BJ (cell line): ENCODE measurements around the gene MAP2K7. TPM values are rescaled to one million over a fixed set of nuclear protein-coding genes. Genes with fewer than 3 reads are reported as not detected.
A peak's percentile ranks its signal among the peaks of the same experiment; 100 is the strongest.

Experiments
- CTCF ChIA-PET: fragments of 350-600 bp; formaldehyde crosslinking; extraction: SDS; loops from one replicate; lab custom pipeline; 2021; ENCODE audit warnings: antibody characterized with exemption, inconsistent platforms; lab: Yijun Ruan, JAX
- POLR2A ChIA-PET: fragments of 300-600 bp; sonication (Branson Sonifier 250); formaldehyde crosslinking; extraction: SDS; loops from one replicate; lab custom pipeline; 2021; ENCODE audit warnings: antibody characterized with exemption; lab: Charles Lee
- DNase-seq: peaks from one replicate; pipeline ENCODE4 v3.0.0-alpha.2; 2011; ENCODE audit warnings: low read depth
- H3K27me3 ChIP-seq: 2 replicates; pipeline ENCODE4 v1.6.0; 2011; ENCODE audit warnings: low read length; ENCODE audit not compliant: control insufficient read depth, insufficient read depth
- H3K36me3 ChIP-seq: 2 replicates; pipeline ENCODE4 v1.5.1; 2011; ENCODE audit warnings: low read length; ENCODE audit not compliant: control insufficient read depth, insufficient read depth
- H3K4me3 ChIP-seq: 2 replicates; pipeline ENCODE4 v1.5.1; 2011; ENCODE audit warnings: low read depth, mild to moderate bottlenecking, control low read depth, low read length
- CTCF ChIP-seq: IDR thresholded peaks from 2 replicates; pipeline ENCODE4 v1.5.1; 2011; ENCODE audit warnings: low read depth, mild to moderate bottlenecking, control low read depth, inconsistent platforms, low read length, moderate library complexity; ENCODE audit not compliant: insufficient read depth
- polyA plus RNA-seq: library from polyadenylated mRNA; depleted of rRNA; stranded (reverse); fragments of >200 nt; gene quantifications from 2 replicates; pipeline ENCODE4 v1.2.3, GENCODE V29; 2011

MAP2K7 gene
- polyA plus RNA-seq, 1 experiment = 8.0 TPM

- peaks cover 9% of the 10 kb centered on the region for H3K36me3 ChIP-seq
- ChIA-PET POLR2A (interaction anchor here (0.6 to 1.3 kb wide), 6 partner anchors 9 to 1496 kb away, joined by 3 to 20 read pairs (median 5); partner anchors contain the start of genes GPR108, MAP2K7 and TIMM44), CTCF (interaction anchor here (1.1 to 7.1 kb wide), 6 partner anchors 10 to 83 kb away, joined by 3 to 29 read pairs (median 10); partner anchors contain the start of gene TIMM44)
- peak; percentile 56 for DNase-seq
- H3K27me3 ChIP-seq = no peaks in the 10 kb centered on the region
- TF ChIP-seq CTCF = no peak
- H3K4me3 ChIP-seq = peak within 1 kb of the TSS; percentile 82
Measured at GRCh38 chr19:7919610-7920518, 16.2 kb downstream of the MAP2K7 start, which contains the start of gene SNAPC2. Gene SNAPC2 (plus strand): TSS chr19:7920338. CDS start chr19:7920367, 29 bp downstream.

GRCh38 chr19:7920519-7921301 is 17.0 kb downstream of the MAP2K7 start:
- H3K27me3 ChIP-seq = no peaks in the 10 kb centered on the region
- no peak for TF ChIP-seq CTCF
- peaks cover 9% of the 10 kb centered on the region for H3K36me3 ChIP-seq
- ChIA-PET CTCF (interaction anchor here (0.5 to 7.1 kb wide), 7 partner anchors 9 to 353 kb away, joined by 3 to 29 read pairs (median 10); partner anchors contain the start of genes MAP2K7 and TIMM44), POLR2A (interaction anchor here (0.6 to 1.3 kb wide), 5 partner anchors 8 to 1495 kb away, joined by 4 to 20 read pairs (median 5); partner anchors contain the start of genes GPR108 and TIMM44)
- DNase-seq = peak; percentile 69
- H3K4me3 ChIP-seq = peak overlapping the region; percentile 82

- no peak for DNase-seq
- TF ChIP-seq CTCF = no peak
- CTCF ChIA-PET = interaction anchor here (1.1 to 7.1 kb wide), 4 partner anchors 8 to 68 kb away, joined by 4 to 29 read pairs (median 12); partner anchors contain the start of gene MAP2K7
- POLR2A ChIA-PET = no interaction called here
- H3K36me3 ChIP-seq = peaks cover 9% of the 10 kb centered on the region
- peak overlapping the region; percentile 53 for H3K4me3 ChIP-seq
- H3K27me3 ChIP-seq = no peaks in the 10 kb centered on the region
Measured at GRCh38 chr19:7921302-7921966, 17.8 kb downstream of the MAP2K7 start.

- Histone ChIP-seq H3K36me3 (peaks cover 12% of the 10 kb centered on the region), H3K27me3 (no peaks in the 10 kb centered on the region), H3K4me3 (no peak overlapping the region)
- ChIA-PET POLR2A (no interaction called here), CTCF (interaction anchor here (0.8 to 7.1 kb wide), 4 partner anchors 19 to 69 kb away, joined by 3 to 29 read pairs (median 10); partner anchors contain the start of gene MAP2K7)
- no peak for DNase-seq
- no peak for TF ChIP-seq CTCF
Measured at GRCh38 chr19:7921967-7922835, 18.5 kb downstream of the MAP2K7 start.
